ENCODE results near the gene OMD.

GRCh38 chr9:92438900-92439526 is 14.7 kb upstream of the OMD start:
- TF ChIP-seq POLR2A (IDR thresholded peaks at IDR 0.05) = no peak
- TF ChIP-seq CTCF (IDR thresholded peaks at IDR 0.05) = no peak

Measured in upper lobe of left lung (tissue), 4 donors.